ENCODE results near the gene REXO5.
A peak's percentile ranks its signal among the peaks of the same experiment; 100 is the strongest.
"Not testable (repeated sequence)": the region's sequence is repeated elsewhere in the genome, so short reads cannot be mapped to it uniquely, and the experiment has no call there.

The REXO5 gene

GRCh38 chr16:20806168-20807050, at the start of gene REXO5, which contains the start of gene ERI2:
Gene REXO5, plus strand, starts transcription at chr16:20806527. Its CDS starts 427 bp downstream, at chr16:20806954.
Gene ERI2, minus strand, starts transcription at chr16:20806472. Its CDS starts 42 bp downstream, at chr16:20806430.
- DNase-seq, result peak; percentile 81

- no peak for DNase-seq
Measured at GRCh38 chr16:20760346-20760745, 46.0 kb upstream of the REXO5 start.

GRCh38 chr16:20761175-20761574, 45.2 kb upstream of the REXO5 start:
- DNase-seq, result no peak

GRCh38 chr16:20762404-20763123, 43.8 kb upstream of the REXO5 start:
- DNase-seq, result no peak

- DNase-seq, result peak; percentile 87
Measured at GRCh38 chr16:20763461-20764232, 42.7 kb upstream of the REXO5 start, which contains the start of gene ACSM3. Gene ACSM3, plus strand, starts transcription at chr16:20764014. Its CDS starts 6,021 bp downstream, at chr16:20770035.

GRCh38 chr16:20764448-20764847, 41.9 kb upstream of the REXO5 start:
- not testable (repeated sequence) for DNase-seq

- no peak for DNase-seq
Measured at GRCh38 chr16:20765732-20766131, 40.6 kb upstream of the REXO5 start.

GRCh38 chr16:20766294-20766693, 40.0 kb upstream of the REXO5 start:
- DNase-seq, result no peak

GRCh38 chr16:20767577-20767976, 38.8 kb upstream of the REXO5 start:
- DNase-seq, result no peak

GRCh38 chr16:20768121-20768520, 38.2 kb upstream of the REXO5 start:
- no peak for DNase-seq

- no peak for DNase-seq
Measured at GRCh38 chr16:20768818-20769217, 37.5 kb upstream of the REXO5 start.

GRCh38 chr16:20773679-20774078, 32.6 kb upstream of the REXO5 start:
- no peak for DNase-seq

- DNase-seq, result peak; percentile 61
Measured at GRCh38 chr16:20774703-20775362, 31.5 kb upstream of the REXO5 start.

GRCh38 chr16:20781697-20782096, 24.6 kb upstream of the REXO5 start:
- DNase-seq, result no peak

- DNase-seq, result no peak
Measured at GRCh38 chr16:20782470-20782869, 23.9 kb upstream of the REXO5 start.

GRCh38 chr16:20784204-20784603, 22.1 kb upstream of the REXO5 start:
- DNase-seq, result no peak

GRCh38 chr16:20789130-20789529, 17.2 kb upstream of the REXO5 start:
- no peak for DNase-seq

GRCh38 chr16:20791923-20792612, 14.3 kb upstream of the REXO5 start:
- no peak for DNase-seq

- peak; percentile 14 for DNase-seq
Measured at GRCh38 chr16:20798364-20798763, 8.0 kb upstream of the REXO5 start.

- DNase-seq, result peak; percentile 3
Measured at GRCh38 chr16:20799599-20799998, 6.7 kb upstream of the REXO5 start.

GRCh38 chr16:20801278-20801677, 5.0 kb upstream of the REXO5 start:
- no peak for DNase-seq

GRCh38 chr16:20803192-20803560, 3.2 kb upstream of the REXO5 start:
- DNase-seq, result no peak
